ENCODE measurements around the gene PARP6.

The PARP6 gene

GRCh38 chr15:72205896-72206676, 66.3 kb downstream of the PARP6 start:
- H3K27ac ChIP-seq, result no peak overlapping the region
- DNase-seq, result no peak
- H3K36me3 ChIP-seq, result peaks cover 99% of the 10 kb centered on the region
- no peaks in the 10 kb centered on the region for H3K9me3 ChIP-seq (ENCODE audit: severe bottlenecking)
- no peaks in the 10 kb centered on the region for H3K27me3 ChIP-seq (ENCODE audit: insufficient read depth, low read depth, severe bottlenecking)
- no peak for TF ChIP-seq CTCF (IDR thresholded peaks at IDR 0.05; ENCODE audit: low read depth, low read length)
- H3K4me3 ChIP-seq (ENCODE audit: low read depth, low read length), result no peak overlapping the region

GRCh38 chr15:72205273-72205672, 67.1 kb downstream of the PARP6 start:
- no peak overlapping the region for H3K27ac ChIP-seq
- DNase-seq, result no peak
- H3K9me3 ChIP-seq (ENCODE audit: severe bottlenecking), result no peaks in the 10 kb centered on the region
- no peak for TF ChIP-seq CTCF (IDR thresholded peaks at IDR 0.05; ENCODE audit: low read depth, low read length)
- H3K4me3 ChIP-seq (ENCODE audit: low read depth, low read length), result no peak overlapping the region
- no peaks in the 10 kb centered on the region for H3K27me3 ChIP-seq (ENCODE audit: insufficient read depth, low read depth, severe bottlenecking)
- peaks cover 99% of the 10 kb centered on the region for H3K36me3 ChIP-seq

DNA sequence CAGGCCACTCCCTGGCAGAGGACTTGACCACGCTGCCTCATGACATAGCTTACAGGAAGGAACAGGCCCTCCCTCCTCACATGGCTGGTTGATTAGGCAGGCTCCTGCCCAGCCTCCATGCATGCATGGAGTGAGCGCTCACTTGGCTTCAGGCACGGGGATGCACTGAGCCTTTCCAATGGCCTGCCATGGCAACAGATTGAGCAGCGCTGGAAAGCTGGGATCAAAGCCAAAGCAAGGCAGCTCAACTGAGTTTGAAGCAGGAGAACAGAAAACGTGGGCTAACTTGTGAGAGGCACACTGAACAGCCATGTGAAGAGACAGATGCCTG, 68.9 kb downstream of the PARP6 start:
- Histone ChIP-seq H3K27me3 (ENCODE audit: insufficient read depth, low read depth, severe bottlenecking) (no peaks in the 10 kb centered on the region), H3K36me3 (peaks cover 100% of the 10 kb centered on the region), H3K27ac (no peak overlapping the region), H3K4me3 (ENCODE audit: low read depth, low read length) (no peak overlapping the region), H3K9me3 (ENCODE audit: severe bottlenecking) (no peaks in the 10 kb centered on the region)
- TF ChIP-seq CTCF (IDR thresholded peaks at IDR 0.05; ENCODE audit: low read depth, low read length), result no peak
- DNase-seq, result no peak

GRCh38 chr15:72202801-72203506, 69.4 kb downstream of the PARP6 start:
- no peak for DNase-seq
- TF ChIP-seq CTCF (IDR thresholded peaks at IDR 0.05; ENCODE audit: low read depth, low read length), result no peak
- Histone ChIP-seq H3K27ac (no peak overlapping the region; the same call in 1 of the 2 replicates), H3K36me3 (peaks cover 100% of the 10 kb centered on the region), H3K4me3 (ENCODE audit: low read depth, low read length) (no peak overlapping the region), H3K9me3 (ENCODE audit: severe bottlenecking) (no peaks in the 10 kb centered on the region), H3K27me3 (ENCODE audit: insufficient read depth, low read depth, severe bottlenecking) (no peaks in the 10 kb centered on the region)

DNA sequence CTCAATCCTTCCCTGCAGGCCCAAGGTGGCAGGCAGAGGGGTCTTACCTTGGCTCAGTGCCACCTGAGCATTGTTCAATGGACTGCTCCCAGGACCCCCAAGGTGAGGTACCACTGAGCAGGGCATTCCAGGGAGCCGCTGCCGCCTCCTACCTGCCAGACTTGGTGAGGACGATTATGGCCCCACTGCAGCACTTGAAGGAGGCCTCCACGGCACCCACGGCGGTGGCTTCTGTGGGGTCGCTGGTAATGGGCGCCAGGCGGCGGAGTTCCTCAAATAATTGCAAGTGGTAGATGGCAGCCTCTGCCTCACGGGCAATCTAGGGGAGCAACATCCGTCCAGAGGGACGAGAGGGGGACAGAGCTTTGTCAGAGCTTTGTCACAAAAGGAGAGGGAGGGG, 70.1 kb downstream of the PARP6 start:
- peak overlapping the region; percentile 14; the same call in 1 of the 2 replicates for H3K27ac ChIP-seq

More for the DNA sequence above, 70.1 kb downstream of the PARP6 start:
- no peak for DNase-seq
- Histone ChIP-seq H3K36me3 (peaks cover 95% of the 10 kb centered on the region), H3K4me3 (ENCODE audit: low read depth, low read length) (no peak overlapping the region), H3K9me3 (ENCODE audit: severe bottlenecking) (no peaks in the 10 kb centered on the region), H3K27me3 (ENCODE audit: insufficient read depth, low read depth, severe bottlenecking) (no peaks in the 10 kb centered on the region)
- TF ChIP-seq CTCF (IDR thresholded peaks at IDR 0.05; ENCODE audit: low read depth, low read length), result 0 out of 2 replicates have a peak, but pooled peaks have one; percentile 9
